Activated CD4-positive, alpha-beta T cell treated with anti-CD3 and anti-CD28 coated beads, Interleukin-2, amount 50 U/mL, for 4 hours (primary cell): ENCODE results near the gene NSFL1C.
"Not testable (repeated sequence)": the region's sequence is repeated elsewhere in the genome, so short reads cannot be mapped to it uniquely, and the experiment has no call there.

Source experiments
- DNase-seq, 2 experiments: peaks; one replicate each; pipeline ENCODE4 v3.0.0-alpha.2; 2020

NSFL1C gene

GRCh38 chr20:1466211-1467081, at the start of gene NSFL1C:
TSS of gene NSFL1C (minus strand) at chr20:1466849. CDS start at chr20:1466824, 25 bp downstream.
- peak; percentile 96 for DNase-seq

- no peak for DNase-seq
These were observed 47.2 kb upstream of the NSFL1C start for GRCh38 chr20:1513801-1514200.

- DNase-seq: peak; percentile 18
These were observed 42.6 kb upstream of the NSFL1C start for GRCh38 chr20:1509237-1509636.

GRCh38 chr20:1508574-1508973, 41.9 kb upstream of the NSFL1C start:
- no peak for DNase-seq

- DNase-seq: no peak
These were observed 40.6 kb upstream of the NSFL1C start for GRCh38 chr20:1507276-1507675.

GRCh38 chr20:1505871-1506270, 39.2 kb upstream of the NSFL1C start:
- DNase-seq: no peak

- DNase-seq: no peak
These were observed 38.7 kb upstream of the NSFL1C start for GRCh38 chr20:1505361-1505760.

GRCh38 chr20:1503564-1504227, 37.0 kb upstream of the NSFL1C start:
- peak; percentile 71 to 75 for DNase-seq

GRCh38 chr20:1500496-1500895, 33.8 kb upstream of the NSFL1C start:
- no peak for DNase-seq

GRCh38 chr20:1499528-1500420, 33.1 kb upstream of the NSFL1C start:
- no peak for DNase-seq

- not testable (repeated sequence) for DNase-seq
These were observed 30.7 kb upstream of the NSFL1C start for GRCh38 chr20:1497371-1497770.

- DNase-seq: no peak
These were observed 30.3 kb upstream of the NSFL1C start for GRCh38 chr20:1496930-1497329.

- no peak for DNase-seq
These were observed 27.8 kb upstream of the NSFL1C start for GRCh38 chr20:1494436-1494835.

GRCh38 chr20:1493536-1493935, 26.9 kb upstream of the NSFL1C start:
- DNase-seq: no peak

- no peak for DNase-seq
These were observed 25.4 kb upstream of the NSFL1C start for GRCh38 chr20:1491860-1492642.

- no peak for DNase-seq
These were observed 24.7 kb upstream of the NSFL1C start, which contains the start of gene SIRPB2 for GRCh38 chr20:1491281-1491840. TSS of gene SIRPB2 (minus strand) at chr20:1491420. CDS start at chr20:1491359, 61 bp downstream.

GRCh38 chr20:1490643-1491195, 24.1 kb upstream of the NSFL1C start:
- no peak for DNase-seq

GRCh38 chr20:1489764-1490436, 23.3 kb upstream of the NSFL1C start:
- DNase-seq: no peak

- DNase-seq: no peak
These were observed 22.7 kb upstream of the NSFL1C start for GRCh38 chr20:1489325-1489724.

- DNase-seq: no peak
These were observed 19.9 kb upstream of the NSFL1C start for GRCh38 chr20:1486566-1486965.
